ENCODE data around the gene MBD1. TPM values are rescaled to one million over a fixed set of nuclear protein-coding genes. Genes with fewer than 3 reads are reported as not detected.

Gene MBD1
- total and polyA plus RNA-seq, 2 of the 13 experiments (the other 11 are each of a cell fraction or from before 2014, with no cell fraction given), result 25.5 to 28.6 TPM

DNA sequence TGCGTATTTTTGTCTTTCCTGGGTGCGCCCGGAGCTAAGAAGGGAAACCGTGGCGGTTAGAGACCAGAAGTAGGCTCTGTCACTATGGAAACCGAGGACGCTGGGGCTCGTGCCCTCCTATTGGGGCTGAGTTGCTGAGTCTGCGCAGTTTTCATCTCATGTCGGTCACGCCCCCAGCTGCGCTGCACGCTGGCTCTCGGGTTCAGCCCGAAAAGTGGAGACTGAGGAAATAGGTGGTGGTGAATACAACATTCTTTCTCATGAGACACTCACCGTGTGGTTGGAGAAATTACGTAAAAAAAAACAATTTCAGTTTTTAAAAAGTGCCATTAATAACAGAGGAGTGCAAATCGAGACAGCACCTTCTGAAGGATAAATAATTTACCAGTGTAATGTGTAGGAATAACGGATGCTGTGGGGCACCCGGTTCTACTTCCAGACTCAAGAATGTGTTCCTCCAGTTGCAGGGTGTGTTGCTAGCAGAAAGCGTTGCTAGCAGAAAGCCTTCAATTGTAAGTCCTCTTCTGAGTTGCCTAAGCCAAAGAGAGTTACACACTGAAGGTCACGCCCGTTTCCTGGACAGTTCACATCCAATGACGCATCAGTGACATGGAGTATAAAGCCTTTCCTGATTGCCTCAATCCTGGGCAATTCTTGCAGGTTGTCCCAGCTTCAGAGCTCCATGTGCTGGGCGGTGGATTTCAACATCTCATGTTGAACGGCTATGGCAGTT lies 26.6 kb upstream of the MBD1 start (continued):
- TF ChIP-seq, protein P1, sequence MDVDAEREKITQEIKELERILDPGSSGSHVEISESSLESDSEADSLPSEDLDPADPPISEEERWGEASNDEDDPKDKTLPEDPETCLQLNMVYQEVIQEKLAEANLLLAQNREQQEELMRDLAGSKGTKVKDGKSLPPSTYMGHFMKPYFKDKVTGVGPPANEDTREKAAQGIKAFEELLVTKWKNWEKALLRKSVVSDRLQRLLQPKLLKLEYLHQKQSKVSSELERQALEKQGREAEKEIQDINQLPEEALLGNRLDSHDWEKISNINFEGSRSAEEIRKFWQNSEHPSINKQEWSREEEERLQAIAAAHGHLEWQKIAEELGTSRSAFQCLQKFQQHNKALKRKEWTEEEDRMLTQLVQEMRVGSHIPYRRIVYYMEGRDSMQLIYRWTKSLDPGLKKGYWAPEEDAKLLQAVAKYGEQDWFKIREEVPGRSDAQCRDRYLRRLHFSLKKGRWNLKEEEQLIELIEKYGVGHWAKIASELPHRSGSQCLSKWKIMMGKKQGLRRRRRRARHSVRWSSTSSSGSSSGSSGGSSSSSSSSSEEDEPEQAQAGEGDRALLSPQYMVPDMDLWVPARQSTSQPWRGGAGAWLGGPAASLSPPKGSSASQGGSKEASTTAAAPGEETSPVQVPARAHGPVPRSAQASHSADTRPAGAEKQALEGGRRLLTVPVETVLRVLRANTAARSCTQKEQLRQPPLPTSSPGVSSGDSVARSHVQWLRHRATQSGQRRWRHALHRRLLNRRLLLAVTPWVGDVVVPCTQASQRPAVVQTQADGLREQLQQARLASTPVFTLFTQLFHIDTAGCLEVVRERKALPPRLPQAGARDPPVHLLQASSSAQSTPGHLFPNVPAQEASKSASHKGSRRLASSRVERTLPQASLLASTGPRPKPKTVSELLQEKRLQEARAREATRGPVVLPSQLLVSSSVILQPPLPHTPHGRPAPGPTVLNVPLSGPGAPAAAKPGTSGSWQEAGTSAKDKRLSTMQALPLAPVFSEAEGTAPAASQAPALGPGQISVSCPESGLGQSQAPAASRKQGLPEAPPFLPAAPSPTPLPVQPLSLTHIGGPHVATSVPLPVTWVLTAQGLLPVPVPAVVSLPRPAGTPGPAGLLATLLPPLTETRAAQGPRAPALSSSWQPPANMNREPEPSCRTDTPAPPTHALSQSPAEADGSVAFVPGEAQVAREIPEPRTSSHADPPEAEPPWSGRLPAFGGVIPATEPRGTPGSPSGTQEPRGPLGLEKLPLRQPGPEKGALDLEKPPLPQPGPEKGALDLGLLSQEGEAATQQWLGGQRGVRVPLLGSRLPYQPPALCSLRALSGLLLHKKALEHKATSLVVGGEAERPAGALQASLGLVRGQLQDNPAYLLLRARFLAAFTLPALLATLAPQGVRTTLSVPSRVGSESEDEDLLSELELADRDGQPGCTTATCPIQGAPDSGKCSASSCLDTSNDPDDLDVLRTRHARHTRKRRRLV (CRISPR knock-in tag; IDR thresholded peaks at IDR 0.05), result no peak
- TF ChIP-seq, protein P2, sequence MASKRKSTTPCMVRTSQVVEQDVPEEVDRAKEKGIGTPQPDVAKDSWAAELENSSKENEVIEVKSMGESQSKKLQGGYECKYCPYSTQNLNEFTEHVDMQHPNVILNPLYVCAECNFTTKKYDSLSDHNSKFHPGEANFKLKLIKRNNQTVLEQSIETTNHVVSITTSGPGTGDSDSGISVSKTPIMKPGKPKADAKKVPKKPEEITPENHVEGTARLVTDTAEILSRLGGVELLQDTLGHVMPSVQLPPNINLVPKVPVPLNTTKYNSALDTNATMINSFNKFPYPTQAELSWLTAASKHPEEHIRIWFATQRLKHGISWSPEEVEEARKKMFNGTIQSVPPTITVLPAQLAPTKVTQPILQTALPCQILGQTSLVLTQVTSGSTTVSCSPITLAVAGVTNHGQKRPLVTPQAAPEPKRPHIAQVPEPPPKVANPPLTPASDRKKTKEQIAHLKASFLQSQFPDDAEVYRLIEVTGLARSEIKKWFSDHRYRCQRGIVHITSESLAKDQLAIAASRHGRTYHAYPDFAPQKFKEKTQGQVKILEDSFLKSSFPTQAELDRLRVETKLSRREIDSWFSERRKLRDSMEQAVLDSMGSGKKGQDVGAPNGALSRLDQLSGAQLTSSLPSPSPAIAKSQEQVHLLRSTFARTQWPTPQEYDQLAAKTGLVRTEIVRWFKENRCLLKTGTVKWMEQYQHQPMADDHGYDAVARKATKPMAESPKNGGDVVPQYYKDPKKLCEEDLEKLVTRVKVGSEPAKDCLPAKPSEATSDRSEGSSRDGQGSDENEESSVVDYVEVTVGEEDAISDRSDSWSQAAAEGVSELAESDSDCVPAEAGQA (IDR thresholded peaks at IDR 0.05; ENCODE audit: low read depth), result no peak
- TF ChIP-seq, protein P2 (CRISPR knock-in tag; IDR thresholded peaks at IDR 0.05; ENCODE audit: borderline replicate concordance), result no peak
- no peak for TF ChIP-seq ZNF724P (CRISPR knock-in tag; IDR thresholded peaks at IDR 0.05; ENCODE audit: borderline replicate concordance)
- no peak for TF ChIP-seq ZNF207 (IDR thresholded peaks at IDR 0.05; ENCODE audit: borderline replicate concordance)
- TF ChIP-seq ZNF441 (CRISPR knock-in tag; IDR thresholded peaks at IDR 0.05; ENCODE audit: borderline replicate concordance), result no peak
- TF ChIP-seq XBP1 (CRISPR knock-in tag; IDR thresholded peaks at IDR 0.05), result no peak
- TF ChIP-seq PHF8 (CRISPR knock-in tag; IDR thresholded peaks at IDR 0.05), result peak; percentile 54; the same call in 1 of the 2 replicates
- peak; percentile 59 for TF ChIP-seq CREB1 (IDR thresholded peaks at IDR 0.05)
- TF ChIP-seq CREB1 (CRISPR knock-in tag; IDR thresholded peaks at IDR 0.05), result 0 out of 2 replicates have a peak, but pooled peaks have one; percentile 40
- no peak for TF ChIP-seq AHR (CRISPR knock-in tag; IDR thresholded peaks at IDR 0.05)
- TF ChIP-seq ZNF160 (CRISPR knock-in tag; IDR thresholded peaks at IDR 0.05), result no peak
- no peak for TF ChIP-seq GATA4 (IDR thresholded peaks at IDR 0.05; ENCODE audit: borderline replicate concordance, low read depth)
- no peak for TF ChIP-seq FOSL1 (CRISPR knock-in tag; IDR thresholded peaks at IDR 0.05; ENCODE audit: borderline replicate concordance)
- TF ChIP-seq ELF3 (CRISPR knock-in tag; IDR thresholded peaks at IDR 0.05), result 0 out of 2 replicates have a peak, but pooled peaks have one; percentile 29

All from HepG2 (cell line).